Subcutaneous adipose tissue (tissue), 4 donors: Measurements from ENCODE around the gene TMF1. TPM values are rescaled to one million over a fixed set of nuclear protein-coding genes. Genes with fewer than 3 reads are reported as not detected.

Experiments used
- total RNA-seq, 4 donors: library from RNA; depleted of rRNA; stranded (reverse); fragments of >200 nt; gene quantifications; one replicate each; pipeline ENCODE4 v1.1.0, GENCODE V29; 2016
- TF ChIP-seq, protein P1 (sequence below): fragments of 450-650 bp; IDR thresholded peaks from one replicate; pipeline ENCODE4 v1.5.1; 2016; ENCODE audit warnings: low read depth, mild to moderate bottlenecking, control low read depth, antibody characterized with exemption, moderate library complexity

TMF1 gene
- total RNA-seq, 4 donors from 2014 or later, result 28.8 to 39.8 (median 36.3) TPM

- TF ChIP-seq, protein P1, sequence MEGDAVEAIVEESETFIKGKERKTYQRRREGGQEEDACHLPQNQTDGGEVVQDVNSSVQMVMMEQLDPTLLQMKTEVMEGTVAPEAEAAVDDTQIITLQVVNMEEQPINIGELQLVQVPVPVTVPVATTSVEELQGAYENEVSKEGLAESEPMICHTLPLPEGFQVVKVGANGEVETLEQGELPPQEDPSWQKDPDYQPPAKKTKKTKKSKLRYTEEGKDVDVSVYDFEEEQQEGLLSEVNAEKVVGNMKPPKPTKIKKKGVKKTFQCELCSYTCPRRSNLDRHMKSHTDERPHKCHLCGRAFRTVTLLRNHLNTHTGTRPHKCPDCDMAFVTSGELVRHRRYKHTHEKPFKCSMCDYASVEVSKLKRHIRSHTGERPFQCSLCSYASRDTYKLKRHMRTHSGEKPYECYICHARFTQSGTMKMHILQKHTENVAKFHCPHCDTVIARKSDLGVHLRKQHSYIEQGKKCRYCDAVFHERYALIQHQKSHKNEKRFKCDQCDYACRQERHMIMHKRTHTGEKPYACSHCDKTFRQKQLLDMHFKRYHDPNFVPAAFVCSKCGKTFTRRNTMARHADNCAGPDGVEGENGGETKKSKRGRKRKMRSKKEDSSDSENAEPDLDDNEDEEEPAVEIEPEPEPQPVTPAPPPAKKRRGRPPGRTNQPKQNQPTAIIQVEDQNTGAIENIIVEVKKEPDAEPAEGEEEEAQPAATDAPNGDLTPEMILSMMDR, result no peak
These were observed 39.3 kb downstream of the TMF1 start for GRCh38 chr3:69012800-69013252.

DNA sequence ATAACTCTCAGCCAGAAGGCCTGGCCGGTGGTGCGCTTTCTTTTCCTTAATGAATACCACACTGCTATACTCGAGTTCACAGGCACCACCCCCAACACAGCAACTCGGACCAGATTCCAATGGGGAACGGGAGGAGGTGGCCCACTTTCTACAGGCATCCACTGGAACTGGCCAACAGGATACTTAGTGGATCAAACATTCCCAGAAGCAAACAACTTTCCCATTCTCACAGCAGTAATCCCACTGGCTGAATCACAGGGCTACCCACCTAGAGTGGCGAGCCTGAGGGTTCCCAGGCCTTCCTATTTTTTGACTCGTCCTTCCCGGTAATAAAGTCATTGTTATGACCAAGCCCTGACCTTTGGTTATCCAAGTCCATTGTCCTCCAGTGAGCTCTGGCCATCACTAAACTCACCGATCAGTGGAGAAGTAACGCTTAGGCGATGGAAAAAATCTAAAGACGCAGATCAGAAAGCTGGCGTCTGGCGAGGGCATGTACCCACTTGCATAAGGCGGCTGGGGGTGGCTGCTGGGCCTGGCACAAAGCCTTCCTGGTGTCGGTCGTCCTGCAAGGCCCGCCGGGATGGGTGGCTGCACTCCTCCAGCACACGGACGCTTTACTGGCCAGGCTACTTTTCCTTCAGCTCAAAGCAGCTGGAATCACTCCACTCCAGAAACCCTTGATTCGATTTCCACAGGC, 39.9 kb downstream of the TMF1 start:
- TF ChIP-seq, protein P1, result no peak

DNA sequence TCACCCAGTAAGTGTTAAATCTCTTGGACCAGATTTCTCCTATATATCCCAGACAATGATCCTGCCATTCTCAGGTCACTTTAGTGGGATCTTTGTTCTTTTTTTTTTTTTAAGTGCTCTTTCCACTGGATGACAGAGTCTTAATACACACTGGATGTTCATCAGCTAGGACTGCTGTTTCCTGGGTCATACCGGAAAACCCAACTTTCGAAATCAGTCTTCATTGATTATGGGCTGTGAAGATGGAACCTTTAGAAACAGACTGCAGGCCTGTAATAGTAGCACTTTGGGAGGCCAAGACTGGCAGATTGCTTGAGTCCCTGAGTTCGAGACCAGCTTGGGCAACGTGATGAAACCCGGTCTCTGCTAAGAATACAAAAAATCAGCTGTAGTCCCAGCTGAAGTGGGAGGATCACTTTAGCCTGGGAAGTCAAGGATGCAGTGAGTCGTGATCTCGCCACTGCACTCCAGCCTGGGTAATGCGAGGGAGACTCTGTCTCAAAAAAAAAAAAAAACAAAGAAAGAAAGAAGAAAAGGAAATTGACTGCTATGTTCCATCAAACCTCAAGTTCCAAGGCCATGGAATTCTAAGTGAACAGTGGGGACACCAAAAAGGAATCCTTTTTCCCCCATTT, 40.9 kb downstream of the TMF1 start:
- TF ChIP-seq, protein P1, result no peak

- TF ChIP-seq, protein P1, result no peak
These were observed 42.3 kb downstream of the TMF1 start for GRCh38 chr3:69009559-69010410.

- TF ChIP-seq, protein P1, result no peak
These were observed 43.2 kb downstream of the TMF1 start for GRCh38 chr3:69008980-69009379.

DNA sequence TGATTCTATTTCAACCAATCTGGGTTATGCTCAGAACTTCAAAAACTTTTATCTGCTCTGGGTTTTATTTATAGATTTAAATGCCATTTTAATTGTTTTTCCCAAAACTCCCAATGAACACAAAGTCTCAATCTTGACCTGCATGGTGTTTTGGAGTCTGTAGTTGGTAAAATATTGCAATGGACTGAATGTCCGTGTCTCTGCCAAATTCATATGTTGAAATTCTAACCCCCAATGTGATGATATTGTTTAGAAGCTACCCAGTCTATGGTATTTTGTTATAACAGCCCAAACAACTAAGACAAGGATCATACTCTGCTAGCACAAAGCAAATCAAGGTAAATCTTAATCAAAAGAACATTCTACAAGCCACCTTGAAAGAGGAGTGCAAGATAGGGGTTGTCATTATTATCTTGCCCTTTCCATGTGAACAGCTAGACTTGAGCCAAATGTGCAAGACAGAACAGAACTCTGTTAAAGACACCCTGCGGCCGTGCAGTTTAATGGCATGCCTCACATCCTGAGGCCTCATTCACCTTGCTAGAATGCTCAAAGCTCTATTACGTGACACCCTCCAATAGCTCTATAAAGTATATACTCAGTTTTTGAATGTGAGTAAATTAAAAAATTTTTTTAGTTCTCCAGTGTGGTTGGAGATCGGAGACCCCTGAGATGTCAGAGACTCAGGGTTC, 46.2 kb downstream of the TMF1 start:
- TF ChIP-seq, protein P1, result no peak
